Measurements from ENCODE around the gene MTX2.
"Not testable (repeated sequence)": the region's sequence is repeated elsewhere in the genome, so short reads cannot be mapped to it uniquely, and the experiment has no call there.

Gene MTX2

GRCh38 chr2:176291335-176291734, 22.1 kb downstream of the MTX2 start:
- DNase-seq (ENCODE audit: low spot score), result no peak

- no peak for DNase-seq (ENCODE audit: low spot score)
These were observed 22.6 kb downstream of the MTX2 start for GRCh38 chr2:176291809-176292283.

GRCh38 chr2:176292608-176293007, 23.4 kb downstream of the MTX2 start:
- no peak for DNase-seq (ENCODE audit: low spot score)

- no peak for DNase-seq (ENCODE audit: low spot score)
These were observed 24.1 kb downstream of the MTX2 start for GRCh38 chr2:176293334-176293733.

GRCh38 chr2:176297067-176297466, 27.8 kb downstream of the MTX2 start:
- DNase-seq (ENCODE audit: low spot score), result no peak

GRCh38 chr2:176297737-176298136, 28.5 kb downstream of the MTX2 start:
- DNase-seq (ENCODE audit: low spot score), result no peak

- not testable (repeated sequence) for DNase-seq (ENCODE audit: low spot score)
These were observed 36.8 kb downstream of the MTX2 start for GRCh38 chr2:176306020-176306419.

GRCh38 chr2:176317199-176317598, 48.0 kb downstream of the MTX2 start:
- DNase-seq (ENCODE audit: low spot score), result no peak

- no peak for DNase-seq (ENCODE audit: low spot score)
These were observed 48.4 kb downstream of the MTX2 start for GRCh38 chr2:176317623-176318065.

- DNase-seq (ENCODE audit: low spot score), result no peak
These were observed 52.7 kb downstream of the MTX2 start for GRCh38 chr2:176321916-176322315.

- no peak for DNase-seq (ENCODE audit: low spot score)
These were observed 55.6 kb downstream of the MTX2 start for GRCh38 chr2:176324862-176325261.

GRCh38 chr2:176325732-176326131, 56.5 kb downstream of the MTX2 start:
- no peak for DNase-seq (ENCODE audit: low spot score)

GRCh38 chr2:176328149-176328548, 58.9 kb downstream of the MTX2 start:
- no peak for DNase-seq (ENCODE audit: low spot score)

GRCh38 chr2:176330612-176331011, 61.4 kb downstream of the MTX2 start:
- DNase-seq (ENCODE audit: low spot score), result no peak

- no peak for DNase-seq (ENCODE audit: low spot score)
These were observed 62.4 kb downstream of the MTX2 start for GRCh38 chr2:176331646-176332045.

- no peak for DNase-seq (ENCODE audit: low spot score)
These were observed 65.5 kb downstream of the MTX2 start for GRCh38 chr2:176334729-176335128.

GRCh38 chr2:176338395-176338794, 69.2 kb downstream of the MTX2 start:
- no peak for DNase-seq (ENCODE audit: low spot score)

- no peak for DNase-seq (ENCODE audit: low spot score)
These were observed 70.0 kb downstream of the MTX2 start for GRCh38 chr2:176339208-176339607.

- DNase-seq (ENCODE audit: low spot score), result no peak
These were observed 87.0 kb downstream of the MTX2 start for GRCh38 chr2:176356251-176356650.

- DNase-seq (ENCODE audit: low spot score), result no peak
These were observed 95.2 kb downstream of the MTX2 start for GRCh38 chr2:176364273-176364977.

- no peak for DNase-seq (ENCODE audit: low spot score)
These were observed 99.1 kb downstream of the MTX2 start for GRCh38 chr2:176368349-176368748.

GRCh38 chr2:176370467-176371171, 101.4 kb downstream of the MTX2 start:
- DNase-seq (ENCODE audit: low spot score), result no peak

- not testable (repeated sequence) for DNase-seq (ENCODE audit: low spot score)
These were observed 103.9 kb downstream of the MTX2 start for GRCh38 chr2:176373155-176373554.

GRCh38 chr2:176378323-176378722, 109.1 kb downstream of the MTX2 start:
- DNase-seq (ENCODE audit: low spot score), result no peak
